NT2/D1 (cell line): ENCODE data around the gene TMEM253.

Source experiments
- DNase-seq: peaks from one replicate; pipeline ENCODE4 v3.0.0-alpha.2; 2011; ENCODE audit warnings: low read depth, low spot score
- H3K27me3 ChIP-seq: 2 replicates; pipeline ENCODE4 v1.6.0; 2011; ENCODE audit warnings: mild to moderate bottlenecking; ENCODE audit not compliant: insufficient read length, insufficient read depth
- H3K36me3 ChIP-seq: 2 replicates; pipeline ENCODE4 v1.6.1; 2011; ENCODE audit warnings: mild to moderate bottlenecking, low read length, mixed read lengths; ENCODE audit not compliant: insufficient read depth, insufficient read length
- H3K4me1 ChIP-seq: 2 replicates; pipeline ENCODE4 v1.5.1; 2011; ENCODE audit not compliant: insufficient read depth, insufficient read length
- H3K4me3 ChIP-seq: 2 replicates; pipeline ENCODE4 v1.5.1; 2011; ENCODE audit warnings: low read depth; ENCODE audit not compliant: insufficient read length
- H3K9ac ChIP-seq: 2 replicates; pipeline ENCODE4 v1.6.0; 2011; ENCODE audit warnings: low read depth; ENCODE audit not compliant: insufficient read length
- H3K9me3 ChIP-seq: 2 replicates; pipeline ENCODE4 v1.5.1; 2011; ENCODE audit warnings: mild to moderate bottlenecking, low read length; ENCODE audit not compliant: insufficient read depth
- SUZ12 ChIP-seq: IDR thresholded peaks from 2 replicates; pipeline ENCODE4 v1.6.1; 2011; ENCODE audit not compliant: insufficient read length, insufficient read depth; ENCODE audit errors: extremely low read depth
- YY1 ChIP-seq: IDR thresholded peaks from 2 replicates; pipeline ENCODE4 v1.6.1; 2011; ENCODE audit not compliant: insufficient read length, insufficient read depth
- ZNF274 ChIP-seq: IDR thresholded peaks from 2 replicates; pipeline ENCODE4 v1.6.1; 2011; ENCODE audit warnings: mild to moderate bottlenecking, low read depth, low read length

The TMEM253 gene

DNA sequence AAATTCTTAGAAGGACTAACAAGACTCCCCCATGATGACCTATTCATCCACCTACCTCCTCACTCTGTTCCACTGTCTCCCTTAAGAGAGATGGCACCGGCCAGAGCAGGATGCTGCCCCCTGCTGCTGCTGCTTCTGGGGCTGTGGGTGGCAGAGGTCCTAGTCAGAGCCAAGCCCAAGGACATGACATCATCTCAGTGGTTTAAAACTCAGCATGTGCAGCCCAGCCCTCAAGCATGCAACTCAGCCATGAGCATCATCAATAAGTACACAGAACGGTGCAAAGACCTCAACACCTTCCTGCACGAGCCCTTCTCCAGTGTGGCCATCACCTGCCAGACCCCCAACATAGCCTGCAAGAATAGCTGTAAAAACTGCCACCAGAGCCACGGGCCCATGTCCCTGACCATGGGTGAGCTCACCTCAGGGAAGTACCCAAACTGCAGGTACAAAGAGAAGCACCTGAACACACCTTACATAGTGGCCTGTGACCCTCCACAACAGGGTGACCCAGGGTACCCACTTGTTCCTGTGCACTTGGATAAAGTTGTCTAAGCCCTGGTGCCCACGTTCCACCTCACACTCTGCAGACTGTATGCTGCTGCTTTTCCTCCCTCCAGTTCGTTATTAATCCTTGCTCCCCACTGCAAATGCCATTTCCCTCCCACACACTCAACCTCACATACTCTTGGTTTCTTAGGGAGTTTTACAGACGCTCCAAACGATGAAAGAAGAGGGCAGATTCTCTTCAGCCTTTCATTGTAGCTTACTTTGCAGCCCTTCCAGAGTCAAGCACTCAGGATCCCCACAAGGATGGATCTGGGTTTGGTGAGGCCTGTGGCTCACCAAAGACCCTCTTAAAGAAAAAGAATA, 42.8 kb upstream of the TMEM253 start, which contains the start of gene RNASE8:
TSS of gene RNASE8 (plus strand) at position 20 of the 873 bp plus-strand sequence. CDS start at position 91, 71 bp downstream.
- H3K9ac ChIP-seq: no peak within 1 kb of the TSS
- no peak for DNase-seq
- H3K27me3 ChIP-seq: no peaks in the 10 kb centered on the region
- H3K36me3 ChIP-seq: no peaks in the 10 kb centered on the region
- TF ChIP-seq ZNF274: no peak
- no peak for TF ChIP-seq SUZ12
- TF ChIP-seq YY1: no peak
- H3K4me3 ChIP-seq: no peak within 1 kb of the TSS
- no peaks in the 10 kb centered on the region for H3K9me3 ChIP-seq
- H3K4me1 ChIP-seq: no peaks in the 10 kb centered on the region

GRCh38 chr14:21058903-21059302, 42.0 kb upstream of the TMEM253 start:
- no peaks in the 10 kb centered on the region for H3K9me3 ChIP-seq
- no peak overlapping the region for H3K4me3 ChIP-seq
- no peaks in the 10 kb centered on the region for H3K27me3 ChIP-seq
- H3K4me1 ChIP-seq: no peaks in the 10 kb centered on the region
- no peak overlapping the region for H3K9ac ChIP-seq
- TF ChIP-seq ZNF274 (no peak), YY1 (no peak), SUZ12 (no peak)
- DNase-seq: no peak
- no peaks in the 10 kb centered on the region for H3K36me3 ChIP-seq

DNA sequence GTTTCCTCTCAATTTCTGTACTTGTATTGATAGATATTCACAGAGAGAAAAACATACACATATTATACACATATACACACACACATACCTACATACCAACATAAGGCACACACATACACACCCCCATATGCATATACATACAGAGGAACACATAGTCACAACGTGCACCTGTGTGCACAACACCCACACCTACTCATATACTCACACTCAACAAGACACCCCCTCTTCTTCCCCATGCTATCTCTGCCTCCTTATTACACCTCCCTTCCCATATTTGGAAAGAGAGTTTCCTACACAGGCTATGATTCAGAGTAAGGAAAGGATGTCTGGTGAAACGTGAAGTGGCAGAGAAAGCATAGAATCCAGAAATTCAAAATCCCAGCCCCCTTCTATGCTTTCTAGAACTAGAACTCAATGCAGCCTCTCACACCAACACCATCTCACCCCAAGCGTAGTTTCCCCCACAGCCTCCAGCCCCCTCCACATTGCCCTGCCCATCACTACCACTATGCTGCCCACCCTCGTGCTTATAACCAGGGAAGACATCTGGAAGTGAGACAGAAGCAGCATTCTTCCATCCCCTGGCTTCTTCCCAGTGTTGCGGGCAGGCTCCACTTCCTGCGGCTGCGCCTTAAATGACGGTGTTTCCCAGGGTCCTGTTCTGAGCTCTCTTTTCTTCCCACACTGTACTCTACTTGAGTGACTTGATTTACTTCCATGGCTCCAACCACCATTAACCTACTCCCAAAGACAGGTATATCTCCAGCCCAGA, 40.8 kb upstream of the TMEM253 start:
- H3K9me3 ChIP-seq: no peaks in the 10 kb centered on the region
- H3K27me3 ChIP-seq: no peaks in the 10 kb centered on the region
- H3K36me3 ChIP-seq: no peaks in the 10 kb centered on the region
- no peak for DNase-seq
- TF ChIP-seq ZNF274 (no peak), YY1 (no peak), SUZ12 (no peak)
- H3K4me1 ChIP-seq: no peaks in the 10 kb centered on the region
- no peak overlapping the region for H3K4me3 ChIP-seq
- H3K9ac ChIP-seq: no peak overlapping the region

GRCh38 chr14:21060614-21061346, 40.1 kb upstream of the TMEM253 start:
- H3K4me3 ChIP-seq: no peak overlapping the region
- H3K4me1 ChIP-seq: no peaks in the 10 kb centered on the region
- no peaks in the 10 kb centered on the region for H3K36me3 ChIP-seq
- H3K9me3 ChIP-seq: no peaks in the 10 kb centered on the region
- H3K9ac ChIP-seq: no peak overlapping the region
- no peaks in the 10 kb centered on the region for H3K27me3 ChIP-seq
- no peak for TF ChIP-seq YY1
- TF ChIP-seq ZNF274: no peak
- TF ChIP-seq SUZ12: no peak
- no peak for DNase-seq

DNA sequence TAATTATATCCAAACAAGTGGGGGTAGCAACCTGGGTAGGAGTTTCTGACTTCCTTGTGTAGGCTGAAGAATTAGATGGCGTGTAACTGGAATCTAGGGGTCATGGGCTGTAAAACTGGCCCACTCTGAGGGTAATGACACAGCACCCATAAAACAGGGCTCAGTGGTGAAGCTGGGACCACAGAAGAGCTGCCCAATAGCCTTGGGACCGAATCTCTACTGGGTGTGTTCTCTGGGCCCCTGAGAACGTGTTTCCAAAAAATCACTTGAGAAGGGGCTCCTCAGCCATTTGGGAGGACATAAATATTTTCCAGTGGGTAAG, 39.6 kb upstream of the TMEM253 start:
- no peak for DNase-seq
- TF ChIP-seq SUZ12 (no peak), ZNF274 (no peak), YY1 (no peak)
- no peak overlapping the region for H3K4me3 ChIP-seq
- no peaks in the 10 kb centered on the region for H3K36me3 ChIP-seq
- no peaks in the 10 kb centered on the region for H3K27me3 ChIP-seq
- H3K9ac ChIP-seq: no peak overlapping the region
- no peaks in the 10 kb centered on the region for H3K9me3 ChIP-seq
- H3K4me1 ChIP-seq: no peaks in the 10 kb centered on the region

GRCh38 chr14:21063479-21063878, 37.4 kb upstream of the TMEM253 start:
- Histone ChIP-seq H3K9me3 (no peaks in the 10 kb centered on the region), H3K36me3 (no peaks in the 10 kb centered on the region), H3K4me3 (no peak overlapping the region), H3K4me1 (no peaks in the 10 kb centered on the region), H3K27me3 (no peaks in the 10 kb centered on the region), H3K9ac (no peak overlapping the region)
- TF ChIP-seq SUZ12: no peak
- TF ChIP-seq ZNF274: no peak
- no peak for TF ChIP-seq YY1
- DNase-seq: no peak

DNA sequence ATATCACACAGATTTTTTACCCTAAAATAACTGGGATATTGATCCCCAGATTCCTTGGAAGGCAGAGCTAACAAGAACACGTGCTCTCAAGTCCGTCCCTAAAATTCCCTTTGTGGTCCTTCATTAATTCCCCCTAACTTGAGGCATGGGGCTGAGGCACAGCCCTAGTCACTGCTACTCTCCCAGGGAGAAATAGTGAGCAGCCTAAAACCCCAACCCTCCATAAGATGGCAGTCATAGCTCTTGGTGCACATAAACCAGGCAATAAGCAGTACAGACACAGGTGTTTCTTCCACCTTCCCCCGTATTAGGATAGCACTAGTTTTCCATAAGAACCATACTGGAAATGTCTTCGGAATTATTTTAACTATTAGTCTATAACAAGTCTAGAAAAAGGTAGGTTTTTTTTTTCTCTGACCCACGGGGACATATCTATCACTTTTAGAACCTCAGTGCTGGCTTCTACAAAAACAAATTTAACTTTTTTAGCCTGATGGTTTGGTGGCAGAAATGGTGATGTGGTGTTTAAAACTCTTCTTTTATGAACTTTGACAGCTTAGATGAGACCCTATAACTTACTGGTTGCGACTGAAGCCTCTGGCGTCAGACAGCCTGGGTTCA, 33.9 kb upstream of the TMEM253 start:
- Histone ChIP-seq H3K36me3 (no peaks in the 10 kb centered on the region), H3K9me3 (no peaks in the 10 kb centered on the region), H3K9ac (no peak overlapping the region), H3K4me1 (no peaks in the 10 kb centered on the region), H3K27me3 (no peaks in the 10 kb centered on the region), H3K4me3 (no peak overlapping the region)
- no peak for DNase-seq
- TF ChIP-seq ZNF274 (no peak), YY1 (no peak), SUZ12 (no peak)
